NCI-H187 (cell line): ENCODE results near the gene ZFHX3.

Experiments used
- DNase-seq, 2 experiments: peaks; one replicate each; lab custom pipeline; 2025; lab: John Stamatoyannopoulos, UW

Gene ZFHX3

GRCh38 chr16:72928090-72928981 lies 119.6 kb downstream of the ZFHX3 start:
- DNase-seq = no peak

DNA sequence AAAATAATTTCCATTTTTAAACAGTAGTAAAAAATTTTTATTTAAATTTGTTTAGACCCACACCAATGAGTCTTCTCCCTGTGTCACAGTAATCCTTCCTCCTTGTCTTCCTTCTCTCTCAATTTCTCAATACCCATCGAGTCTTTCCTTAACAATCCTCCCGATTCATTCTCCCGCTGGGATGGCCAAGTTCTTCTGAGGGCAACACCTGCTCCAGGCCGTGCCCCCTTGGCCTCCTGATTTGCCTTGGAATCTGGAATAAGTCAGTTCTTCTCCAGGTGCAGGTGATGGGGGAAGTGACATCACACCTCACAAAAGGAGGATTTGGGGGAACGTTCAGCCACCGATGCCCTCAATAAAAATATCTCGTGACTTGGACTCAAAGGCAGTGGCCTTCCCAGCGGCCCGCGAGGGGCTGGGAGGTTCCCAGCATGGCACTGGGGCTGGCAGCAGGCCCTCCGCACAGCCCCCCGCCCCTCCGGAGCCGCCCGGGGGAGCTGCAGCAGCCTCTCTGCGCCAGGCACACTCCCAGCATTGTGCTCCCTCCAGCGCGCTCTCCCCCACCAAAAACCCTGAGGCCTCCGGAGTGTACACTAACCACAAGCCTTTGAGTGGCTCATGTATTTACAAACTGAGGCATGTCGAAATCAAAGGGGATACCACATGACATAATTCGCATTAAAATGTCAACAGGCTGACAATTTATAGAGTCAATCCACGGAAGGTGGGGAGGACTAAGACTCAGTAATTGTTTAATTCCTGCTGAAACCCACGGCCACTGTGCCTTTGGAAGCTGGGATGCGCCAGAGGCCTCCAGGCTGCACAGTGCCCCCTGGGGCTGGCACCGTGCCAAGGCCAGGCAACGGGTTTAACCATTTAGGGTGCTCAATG lies 120.5 kb downstream of the ZFHX3 start:
- DNase-seq = peak; percentile 36 to 47

- no peak for DNase-seq
Observed at GRCh38 chr16:72926177-72927070, 121.5 kb downstream of the ZFHX3 start.

GRCh38 chr16:72925631-72925979 lies 122.3 kb downstream of the ZFHX3 start:
- DNase-seq = no peak

DNA sequence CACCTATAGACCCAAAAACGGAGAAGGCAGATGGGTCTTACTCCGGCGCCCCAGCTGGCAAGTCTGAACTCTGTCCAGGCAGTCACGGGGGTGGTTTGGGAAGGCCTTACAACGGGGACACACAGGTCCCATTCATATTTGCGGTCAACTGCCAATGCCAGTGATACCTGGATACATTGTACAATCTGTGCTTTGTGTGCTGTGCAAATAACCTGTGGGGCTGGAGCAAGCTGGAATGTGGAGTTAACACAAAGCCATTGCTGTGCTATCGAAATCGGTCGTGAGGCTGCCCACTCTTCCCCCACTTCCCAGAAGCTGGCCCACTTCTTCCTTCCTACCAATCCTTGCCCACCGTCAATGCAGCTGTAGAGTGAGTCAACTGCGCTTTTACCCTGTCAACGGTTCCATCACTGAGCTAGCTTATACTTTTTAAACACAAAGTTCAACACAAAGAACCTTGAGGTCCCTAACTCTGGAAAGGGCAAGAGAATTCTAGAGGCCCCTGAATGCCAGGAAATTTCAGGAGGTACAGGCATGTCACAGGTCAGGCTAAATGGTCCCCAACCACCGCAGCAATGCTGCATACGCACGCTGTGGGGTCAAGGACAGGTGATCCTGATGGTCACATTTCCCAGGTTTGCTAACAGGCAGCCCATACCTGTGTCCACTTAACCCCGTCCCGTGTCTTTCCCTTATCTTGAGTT lies 122.8 kb downstream of the ZFHX3 start:
- DNase-seq = no peak

DNA sequence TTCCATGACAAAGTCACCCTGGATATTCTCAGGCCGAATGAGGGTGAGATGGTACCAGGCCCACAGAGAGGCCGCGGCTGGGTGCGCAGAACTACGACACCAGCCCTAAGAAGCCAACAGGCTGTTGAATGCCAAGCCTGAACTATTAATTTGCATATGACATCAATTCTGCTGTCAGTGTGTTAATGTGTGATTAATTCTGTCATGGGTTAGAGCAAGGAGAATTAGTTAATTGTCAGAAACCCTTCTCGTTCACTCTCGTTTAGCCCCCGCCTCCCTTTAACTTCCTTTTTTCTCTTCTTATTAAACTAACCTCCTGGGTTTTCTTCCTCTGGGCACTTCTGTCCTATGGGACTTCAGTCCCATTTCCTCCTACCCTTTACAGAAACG lies 123.4 kb downstream of the ZFHX3 start:
- DNase-seq = no peak

DNA sequence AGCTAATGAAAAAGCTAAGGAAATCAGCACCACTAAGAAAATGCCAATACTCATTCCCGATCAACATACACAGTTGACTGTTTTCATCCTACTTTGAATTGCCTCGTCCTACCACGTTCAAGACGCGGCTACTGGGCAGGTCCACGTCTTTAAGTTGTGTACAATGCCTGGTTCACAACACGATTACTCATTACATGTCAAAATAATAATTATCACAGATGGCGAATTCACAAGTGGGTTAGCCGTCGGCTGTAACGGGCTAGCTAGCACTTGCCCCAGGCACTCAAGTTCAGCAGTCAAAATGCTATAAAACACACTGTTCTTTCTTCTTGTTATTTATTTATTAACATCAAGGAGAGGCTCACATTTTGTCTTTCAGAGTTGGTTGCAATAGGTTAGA lies 124.2 kb downstream of the ZFHX3 start:
- DNase-seq = no peak

DNA sequence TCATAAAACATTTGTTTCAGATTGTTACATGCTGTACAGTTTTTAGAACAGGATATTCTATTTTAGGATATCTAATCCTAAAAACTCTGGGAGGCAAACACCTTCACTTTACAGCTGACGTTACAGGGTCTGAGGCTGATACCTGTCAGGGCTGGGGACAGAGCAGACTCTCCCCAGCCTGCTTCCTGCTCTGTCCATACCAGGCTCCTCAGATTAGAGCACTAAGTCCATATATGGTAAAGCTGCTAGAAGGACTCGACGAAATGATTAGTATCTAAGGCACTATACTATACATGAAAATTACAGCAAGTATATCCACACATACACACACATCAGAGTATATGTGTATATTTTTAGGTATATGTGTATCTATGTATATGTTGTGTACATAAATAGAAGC lies 125.2 kb downstream of the ZFHX3 start:
- no peak for DNase-seq

- no peak for DNase-seq
Observed at GRCh38 chr16:72921620-72922019, 126.3 kb downstream of the ZFHX3 start.

DNA sequence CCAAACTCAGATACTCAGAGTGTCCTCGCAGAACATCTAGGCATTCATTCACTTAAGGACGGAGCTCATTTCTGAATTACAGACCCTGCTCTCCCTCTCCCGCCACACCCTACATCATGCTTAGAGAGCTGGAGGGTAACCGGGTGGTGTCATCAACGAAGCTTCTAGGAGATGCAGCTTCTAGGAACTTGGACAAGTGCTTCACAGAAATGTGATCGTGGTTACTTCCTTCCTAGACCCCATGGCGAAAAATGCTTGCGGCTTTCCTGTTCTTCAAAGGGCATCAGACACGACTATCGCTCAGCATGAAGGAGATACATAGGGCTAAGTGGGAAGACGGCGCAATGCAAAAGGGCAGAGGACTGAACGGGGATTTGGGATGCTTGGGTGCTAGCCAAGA lies 126.8 kb downstream of the ZFHX3 start:
- DNase-seq = no peak

DNA sequence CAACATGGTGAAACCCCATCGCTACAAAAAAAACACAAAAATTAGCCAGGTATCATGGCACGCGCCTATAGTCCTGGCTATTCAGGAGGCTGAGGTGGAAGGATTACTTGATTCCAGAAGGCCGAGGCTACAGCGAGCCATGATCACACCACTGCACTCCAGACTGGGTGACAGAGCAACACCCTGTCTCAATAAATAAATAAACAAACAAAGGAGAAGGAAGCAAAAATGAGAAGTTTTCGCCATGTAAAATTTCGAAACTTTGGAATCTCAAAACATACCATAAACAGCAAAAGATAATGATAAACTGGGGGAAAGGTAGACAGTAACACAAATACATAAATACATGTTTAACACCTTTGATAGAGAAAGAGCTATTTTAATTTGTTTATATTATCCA lies 130.9 kb downstream of the ZFHX3 start:
- DNase-seq = no peak

- no peak for DNase-seq
Observed at GRCh38 chr16:72915331-72915730, 132.6 kb downstream of the ZFHX3 start.

DNA sequence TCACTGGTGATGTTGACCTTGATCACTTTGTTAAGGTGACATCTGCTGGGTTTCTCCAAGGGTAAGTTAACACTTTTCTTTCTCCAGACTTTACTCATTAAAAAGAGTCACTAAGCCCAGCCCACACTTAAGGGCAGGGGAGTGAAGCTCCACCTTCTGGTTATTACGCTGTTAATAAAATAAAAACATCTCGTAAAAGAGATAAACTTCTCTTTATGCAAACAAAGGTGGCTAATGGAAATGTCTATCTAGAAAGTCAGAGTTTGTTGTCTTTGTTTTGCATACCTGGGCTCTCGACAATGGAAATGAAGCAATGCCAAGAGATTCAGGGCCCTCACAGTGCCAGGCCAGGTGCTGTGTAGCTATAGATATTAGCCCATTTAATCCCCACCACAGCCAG lies 134.4 kb downstream of the ZFHX3 start:
- no peak for DNase-seq

DNA sequence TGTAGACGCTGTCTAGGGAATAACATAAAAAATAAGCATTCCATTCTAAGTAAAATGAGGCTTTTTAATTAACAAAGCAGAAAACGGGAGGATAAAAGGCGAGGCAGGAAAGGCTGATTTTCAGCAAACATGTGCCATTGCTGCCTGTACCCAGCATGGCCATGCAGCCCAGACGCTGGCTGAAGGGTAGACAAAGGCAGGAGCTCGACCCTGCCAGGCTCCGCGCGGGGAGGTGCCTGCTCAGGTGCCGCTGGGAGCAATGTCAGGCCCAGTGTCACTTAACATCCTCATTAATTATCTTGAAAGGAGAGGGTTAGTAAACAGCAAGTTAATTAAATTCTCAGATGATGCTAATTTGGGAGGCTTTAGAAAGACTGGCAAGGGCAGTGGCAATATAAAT lies 136.0 kb downstream of the ZFHX3 start:
- no peak for DNase-seq

- DNase-seq = no peak
Observed at GRCh38 chr16:72910875-72911274, 137.1 kb downstream of the ZFHX3 start.

- no peak for DNase-seq
Observed at GRCh38 chr16:72910381-72910780, 137.5 kb downstream of the ZFHX3 start.

- no peak for DNase-seq
Observed at GRCh38 chr16:72909196-72909595, 138.7 kb downstream of the ZFHX3 start.

DNA sequence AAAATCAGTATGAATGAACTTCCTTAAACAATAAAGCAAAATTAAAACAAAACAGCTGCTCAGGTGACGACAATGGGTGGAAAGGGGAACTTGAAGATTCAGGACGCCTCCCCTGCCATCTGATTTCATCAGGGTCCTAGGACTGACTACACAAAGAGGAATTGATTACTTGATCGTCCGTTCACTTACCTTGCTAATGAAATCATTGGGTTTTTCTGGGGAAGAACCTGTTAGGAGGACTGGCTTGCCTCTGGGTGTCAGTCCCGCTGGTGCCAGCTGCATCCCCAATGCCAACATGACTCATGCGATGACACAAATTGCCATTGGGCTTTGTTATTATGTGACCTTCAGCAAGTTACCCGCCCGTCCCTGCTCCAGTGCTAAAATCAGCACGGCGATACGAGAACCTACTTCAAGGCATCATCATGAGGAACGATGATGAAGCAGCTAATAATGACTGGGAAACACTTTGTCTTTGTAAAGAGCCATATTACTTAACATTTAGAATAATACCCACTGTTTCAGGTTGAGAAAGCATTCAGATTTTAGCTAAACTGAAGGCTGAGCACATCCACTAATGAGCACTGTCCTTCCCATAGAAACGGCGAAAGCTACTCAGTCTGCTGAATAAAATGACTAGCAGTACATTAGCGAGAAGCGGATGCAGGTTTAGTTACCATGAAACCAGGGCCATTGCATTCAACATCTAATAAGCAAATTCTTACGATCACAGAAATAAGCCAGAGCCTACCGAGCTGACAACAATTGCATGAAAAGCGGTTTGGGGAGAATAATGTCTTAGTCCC lies 139.4 kb downstream of the ZFHX3 start:
- no peak for DNase-seq

DNA sequence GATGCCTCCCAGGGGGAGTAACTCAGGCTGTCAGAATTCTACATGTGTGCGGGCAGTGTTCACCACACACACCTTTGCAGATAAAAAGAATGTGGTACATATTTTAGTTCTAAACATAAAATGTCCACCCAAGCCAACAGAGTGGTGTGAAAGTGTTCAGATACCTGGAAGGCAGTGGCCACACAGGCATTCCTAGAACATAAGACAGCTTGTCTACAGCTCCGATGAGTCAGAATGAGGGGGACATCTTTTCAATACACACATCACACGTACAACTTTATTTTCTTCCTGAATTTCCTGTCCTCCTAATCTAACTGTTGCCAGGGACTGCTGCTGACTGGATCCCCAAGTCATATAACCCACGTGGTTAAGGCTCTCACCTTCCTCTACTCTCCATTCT lies 142.3 kb downstream of the ZFHX3 start:
- no peak for DNase-seq

GRCh38 chr16:72903176-72903575 lies 144.8 kb downstream of the ZFHX3 start:
- DNase-seq = no peak

DNA sequence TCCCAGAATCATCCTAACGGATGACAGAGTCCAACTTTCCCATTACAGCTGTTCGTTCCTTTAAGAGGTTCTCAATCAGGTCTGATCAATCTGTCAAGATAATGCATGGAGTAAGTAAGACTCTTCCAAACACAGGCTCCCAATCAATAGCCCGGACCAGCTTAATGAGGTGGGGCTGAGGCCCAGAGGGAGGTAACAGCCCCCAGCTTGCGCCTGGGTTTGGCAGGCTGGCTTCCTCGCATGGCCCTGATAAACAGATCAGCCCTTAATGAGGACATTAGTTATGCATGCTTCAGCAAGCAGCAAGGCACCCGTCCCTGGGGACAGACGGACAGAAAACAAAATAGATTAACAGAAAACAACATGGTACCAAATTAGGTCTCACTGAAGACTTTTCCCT lies 145.7 kb downstream of the ZFHX3 start:
- DNase-seq = no peak
